ENCODE data around the gene RTF2.

The RTF2 gene

DNA sequence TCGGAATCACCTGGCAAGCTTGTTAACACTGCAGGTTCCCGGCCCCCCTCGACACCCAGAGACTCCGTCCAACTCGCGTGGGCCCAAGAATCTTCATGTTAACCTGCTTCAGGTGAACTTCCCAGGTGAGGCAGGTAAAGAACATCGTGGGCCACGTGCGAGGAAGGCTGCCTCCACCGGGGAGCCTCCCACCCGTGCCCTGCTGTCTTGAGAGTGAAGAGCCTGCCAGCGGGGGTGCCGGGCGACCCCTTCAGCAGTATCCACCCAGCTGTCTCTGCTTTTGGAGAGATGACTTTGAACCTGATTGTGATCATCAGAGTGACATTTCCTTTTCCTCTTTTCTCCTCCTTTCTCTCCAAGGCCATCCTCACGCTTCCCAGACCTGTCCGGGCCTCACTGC is 22.9 kb upstream of the RTF2 start:
- H3K9ac ChIP-seq = no peak overlapping the region
- TF ChIP-seq, protein P1, sequence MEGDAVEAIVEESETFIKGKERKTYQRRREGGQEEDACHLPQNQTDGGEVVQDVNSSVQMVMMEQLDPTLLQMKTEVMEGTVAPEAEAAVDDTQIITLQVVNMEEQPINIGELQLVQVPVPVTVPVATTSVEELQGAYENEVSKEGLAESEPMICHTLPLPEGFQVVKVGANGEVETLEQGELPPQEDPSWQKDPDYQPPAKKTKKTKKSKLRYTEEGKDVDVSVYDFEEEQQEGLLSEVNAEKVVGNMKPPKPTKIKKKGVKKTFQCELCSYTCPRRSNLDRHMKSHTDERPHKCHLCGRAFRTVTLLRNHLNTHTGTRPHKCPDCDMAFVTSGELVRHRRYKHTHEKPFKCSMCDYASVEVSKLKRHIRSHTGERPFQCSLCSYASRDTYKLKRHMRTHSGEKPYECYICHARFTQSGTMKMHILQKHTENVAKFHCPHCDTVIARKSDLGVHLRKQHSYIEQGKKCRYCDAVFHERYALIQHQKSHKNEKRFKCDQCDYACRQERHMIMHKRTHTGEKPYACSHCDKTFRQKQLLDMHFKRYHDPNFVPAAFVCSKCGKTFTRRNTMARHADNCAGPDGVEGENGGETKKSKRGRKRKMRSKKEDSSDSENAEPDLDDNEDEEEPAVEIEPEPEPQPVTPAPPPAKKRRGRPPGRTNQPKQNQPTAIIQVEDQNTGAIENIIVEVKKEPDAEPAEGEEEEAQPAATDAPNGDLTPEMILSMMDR (IDR thresholded peaks at IDR 0.05) = no peak
- no peaks in the 10 kb centered on the region for H3K27me3 ChIP-seq (ENCODE audit: control insufficient read depth, insufficient read depth, low read length)
- H3K4me2 ChIP-seq (ENCODE audit: low read length) = no peak overlapping the region
- no peak overlapping the region for H2AFZ ChIP-seq
- no peaks in the 10 kb centered on the region for H3K79me2 ChIP-seq
- no peaks in the 10 kb centered on the region for H3K9me3 ChIP-seq (ENCODE audit: control insufficient read depth, low read length)
- H3K4me3 ChIP-seq (ENCODE audit: low read depth, low read length) = no peak overlapping the region
- no peaks in the 10 kb centered on the region for H3K4me1 ChIP-seq
- no peak overlapping the region for H3K27ac ChIP-seq
- no peaks in the 10 kb centered on the region for H3K36me3 ChIP-seq (ENCODE audit: control insufficient read depth, insufficient read depth, low read length)

DNA sequence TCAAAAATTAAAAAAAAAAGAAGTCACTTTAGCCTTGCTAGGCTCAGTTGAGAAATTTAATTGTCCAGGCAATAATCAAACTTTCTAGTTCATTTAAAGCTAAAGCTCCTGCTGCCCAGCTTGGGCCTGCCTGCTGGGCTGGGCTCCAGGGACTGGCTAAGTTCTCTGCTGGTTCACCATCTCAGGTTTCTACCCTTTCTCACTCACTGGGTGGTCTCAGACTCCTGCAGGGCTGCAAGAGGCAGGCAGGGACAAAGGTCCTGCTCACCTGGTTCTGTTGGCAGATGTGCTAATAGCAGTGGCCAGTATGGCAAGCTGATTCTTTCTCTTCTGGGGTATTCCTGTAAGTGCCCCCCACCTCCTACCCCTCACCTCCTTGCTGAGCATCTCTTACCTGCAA is 21.2 kb upstream of the RTF2 start:
- H3K9ac ChIP-seq = no peak overlapping the region
- no peaks in the 10 kb centered on the region for H3K9me3 ChIP-seq (ENCODE audit: control insufficient read depth, low read length)
- no peak overlapping the region for H3K4me2 ChIP-seq (ENCODE audit: low read length)
- no peak overlapping the region for H3K4me3 ChIP-seq (ENCODE audit: low read depth, low read length)
- H3K4me1 ChIP-seq = no peaks in the 10 kb centered on the region
- no peaks in the 10 kb centered on the region for H3K79me2 ChIP-seq
- TF ChIP-seq, protein P1 (IDR thresholded peaks at IDR 0.05) = no peak
- no peaks in the 10 kb centered on the region for H3K27me3 ChIP-seq (ENCODE audit: control insufficient read depth, insufficient read depth, low read length)
- no peak overlapping the region for H3K27ac ChIP-seq
- no peak overlapping the region for H2AFZ ChIP-seq
- H3K36me3 ChIP-seq (ENCODE audit: control insufficient read depth, insufficient read depth, low read length) = no peaks in the 10 kb centered on the region

GRCh38 chr20:56449459-56449858 is 19.0 kb upstream of the RTF2 start:
- Histone ChIP-seq H3K4me3 (ENCODE audit: low read depth, low read length) (no peak overlapping the region), H3K4me2 (ENCODE audit: low read length) (no peak overlapping the region), H3K36me3 (ENCODE audit: control insufficient read depth, insufficient read depth, low read length) (no peaks in the 10 kb centered on the region), H3K27ac (no peak overlapping the region), H3K27me3 (ENCODE audit: control insufficient read depth, insufficient read depth, low read length) (no peaks in the 10 kb centered on the region), H3K79me2 (no peaks in the 10 kb centered on the region), H2AFZ (no peak overlapping the region), H3K9ac (no peak overlapping the region), H3K9me3 (ENCODE audit: control insufficient read depth, low read length) (no peaks in the 10 kb centered on the region), H3K4me1 (no peaks in the 10 kb centered on the region)
- TF ChIP-seq, protein P1 (IDR thresholded peaks at IDR 0.05) = no peak

GRCh38 chr20:56451056-56451765 is 17.2 kb upstream of the RTF2 start:
- no peak overlapping the region for H3K27ac ChIP-seq
- H3K4me2 ChIP-seq (ENCODE audit: low read length) = no peak overlapping the region
- TF ChIP-seq, protein P1 (IDR thresholded peaks at IDR 0.05) = no peak
- H3K9ac ChIP-seq = no peak overlapping the region
- H3K36me3 ChIP-seq (ENCODE audit: control insufficient read depth, insufficient read depth, low read length) = no peaks in the 10 kb centered on the region
- no peaks in the 10 kb centered on the region for H3K27me3 ChIP-seq (ENCODE audit: control insufficient read depth, insufficient read depth, low read length)
- H3K79me2 ChIP-seq = no peaks in the 10 kb centered on the region
- H2AFZ ChIP-seq = no peak overlapping the region
- H3K4me3 ChIP-seq (ENCODE audit: low read depth, low read length) = no peak overlapping the region
- no peaks in the 10 kb centered on the region for H3K9me3 ChIP-seq (ENCODE audit: control insufficient read depth, low read length)
- no peaks in the 10 kb centered on the region for H3K4me1 ChIP-seq

GRCh38 chr20:56453352-56453751 is 15.1 kb upstream of the RTF2 start:
- Histone ChIP-seq H3K36me3 (ENCODE audit: control insufficient read depth, insufficient read depth, low read length) (no peaks in the 10 kb centered on the region), H3K27me3 (ENCODE audit: control insufficient read depth, insufficient read depth, low read length) (no peaks in the 10 kb centered on the region), H3K9me3 (ENCODE audit: control insufficient read depth, low read length) (no peaks in the 10 kb centered on the region), H3K9ac (no peak overlapping the region), H3K4me2 (ENCODE audit: low read length) (no peak overlapping the region), H3K79me2 (no peaks in the 10 kb centered on the region), H3K27ac (no peak overlapping the region), H3K4me1 (no peaks in the 10 kb centered on the region), H2AFZ (no peak overlapping the region), H3K4me3 (ENCODE audit: low read depth, low read length) (no peak overlapping the region)
- TF ChIP-seq, protein P1 (IDR thresholded peaks at IDR 0.05) = no peak
